SK-N-SH (cell line): ENCODE measurements around the gene SNRNP200. TPM values are rescaled to one million over a fixed set of nuclear protein-coding genes. Genes with fewer than 3 reads are reported as not detected.

ENCODE experiments used
- CTCF ChIA-PET: fragments of 300-600, 350-600 bp; formaldehyde crosslinking; extraction: SDS; loops from one replicate; lab custom pipeline; 2021; lab: Yijun Ruan, JAX
- POLR2A ChIA-PET: fragments of 350-600 bp; sonication (Branson Sonifier 250); formaldehyde crosslinking; extraction: SDS; loops from one replicate; lab custom pipeline; 2020; ENCODE audit warnings: antibody characterized with exemption, inconsistent platforms; lab: Yijun Ruan, JAX
- DNase-seq: peaks from one replicate; pipeline ENCODE4 v3.0.0; 2012
- H2AFZ ChIP-seq: fragments of 200-600 bp; sonication (generic); 2 replicates; pipeline ENCODE4 v1.8.1; 2016; ENCODE audit warnings: antibody characterized with exemption, mild to moderate bottlenecking, low read depth
- H3F3A ChIP-seq: fragments of 200-600 bp; sonication (generic); replicated peaks from 2 replicates; pipeline ENCODE3; 2016; ENCODE audit warnings: antibody characterized with exemption, mild to moderate bottlenecking; ENCODE audit not compliant: insufficient read depth
- H3K27ac ChIP-seq, 2 experiments: fragments of 200-500 bp in 1 of 2; fragments of 200-600 bp in 1 of 2; sonication (Bioruptor generic) in 1 of 2; sonication (generic), shearing (Covaris generic) in 1 of 2; 2 replicates each; pipeline versions ENCODE4 v1.5.1 to v1.6.1; 2014 to 2016; ENCODE audit warnings: low read depth in 2 of 2, inconsistent platforms in 1 of 2, low read length in 1 of 2, mild to moderate bottlenecking in 1 of 2, mixed read lengths in 1 of 2
- H3K27me3 ChIP-seq: fragments of 200-600 bp; sonication (generic), shearing (Covaris generic); 2 replicates; pipeline ENCODE4 v1.6.1; 2016; ENCODE audit warnings: mixed run types; ENCODE audit not compliant: insufficient read depth
- H3K36me3 ChIP-seq, 2 experiments: fragments of 200-500 bp in 1 of 2; fragments of 200-600 bp in 1 of 2; sonication (Bioruptor generic) in 1 of 2; sonication (generic) in 1 of 2; replicated peaks in 1 of 2; 2 replicates each; pipeline versions ENCODE3 to v1.5.1; 2014 to 2016; ENCODE audit warnings: low read length in 1 of 2, mild to moderate bottlenecking in 1 of 2; ENCODE audit not compliant: insufficient read depth in 2 of 2, control insufficient read depth in 1 of 2
- H3K4me1 ChIP-seq, 2 experiments: fragments of 200-500 bp in 1 of 2; fragments of 200-600 bp in 1 of 2; sonication (Bioruptor generic) in 1 of 2; sonication (generic), shearing (Covaris generic) in 1 of 2; 2 replicates each; pipeline versions ENCODE4 v1.5.1 to v1.6.1; 2014 to 2016; ENCODE audit warnings: low read depth in 1 of 2, low read length in 1 of 2, mixed run types in 1 of 2; ENCODE audit not compliant: insufficient read depth in 2 of 2, control insufficient read depth in 1 of 2
- H3K4me2 ChIP-seq: fragments of 200-600 bp; sonication (generic), shearing (Covaris generic); 2 replicates; pipeline ENCODE4 v1.6.1; 2017; ENCODE audit warnings: mixed run types
- H3K4me3 ChIP-seq, 2 experiments: fragments of 200-500 bp in 1 of 2; fragments of 200-600 bp in 1 of 2; sonication (Bioruptor generic) in 1 of 2; sonication (generic), shearing (Covaris generic) in 1 of 2; 2 replicates each; pipeline versions ENCODE4 v1.5.1 to v1.8.1; 2014 to 2016; ENCODE audit warnings: low read depth in 2 of 2, inconsistent platforms in 1 of 2, low read length in 1 of 2, mild to moderate bottlenecking in 1 of 2, mixed read lengths in 1 of 2, moderate library complexity in 1 of 2
- H3K79me2 ChIP-seq: fragments of 200-600 bp; sonication (generic); 2 replicates; pipeline ENCODE4 v1.8.1; 2017; ENCODE audit warnings: mild to moderate bottlenecking; ENCODE audit not compliant: insufficient read depth
- H3K9ac ChIP-seq: fragments of 200-600 bp; sonication (generic); 2 replicates; pipeline ENCODE4 v1.6.1; 2017; ENCODE audit warnings: mixed run types
- H3K9me2 ChIP-seq: fragments of 200-600 bp; sonication (generic); 2 replicates; pipeline ENCODE4 v1.6.1; 2017; ENCODE audit warnings: mixed run types
- H3K9me3 ChIP-seq: fragments of 200-600 bp; sonication (generic); 2 replicates; pipeline ENCODE4 v1.6.1; 2017; ENCODE audit warnings: mixed run types, mild to moderate bottlenecking, moderate library complexity
- H4K20me1 ChIP-seq: fragments of 200-600 bp; sonication (generic); 2 replicates; pipeline ENCODE4 v1.6.1; 2017; ENCODE audit warnings: mild to moderate bottlenecking, mixed run types; ENCODE audit not compliant: insufficient read depth
- EP300 ChIP-seq, 2 experiments: IDR thresholded peaks; 2 replicates each; pipeline versions ENCODE4 v1.4.0 to v1.6.1; 2012; ENCODE audit warnings: borderline replicate concordance in 1 of 2, low read depth in 1 of 2, low read length in 1 of 2
- FOSL2 ChIP-seq: IDR thresholded peaks from 2 replicates; pipeline ENCODE4 v1.4.0; 2012; ENCODE audit warnings: low read depth, mild to moderate bottlenecking, moderate library complexity, borderline replicate concordance
- IRF3 ChIP-seq: fragments of 150-350 bp; IDR thresholded peaks from 2 replicates; pipeline ENCODE4 v1.6.1; 2016; ENCODE audit warnings: mild to moderate bottlenecking, low read depth, low read length
- MAX ChIP-seq: IDR thresholded peaks from 2 replicates; pipeline ENCODE4 v1.4.0; 2012; ENCODE audit warnings: low read depth
- MEF2A ChIP-seq: IDR thresholded peaks from 2 replicates; pipeline ENCODE4 v1.4.0; 2012; ENCODE audit warnings: low read depth, borderline replicate concordance
- MXI1 ChIP-seq: IDR thresholded peaks from 2 replicates; pipeline ENCODE4 v1.6.1; 2012; ENCODE audit warnings: mild to moderate bottlenecking, low read depth, low read length, improper control_type of control experiment
- NRF1 ChIP-seq: IDR thresholded peaks from 2 replicates; pipeline ENCODE4 v1.6.1; 2012; ENCODE audit warnings: low read depth, mild to moderate bottlenecking, low read length
- PBX3 ChIP-seq: IDR thresholded peaks from 2 replicates; pipeline ENCODE4; 2012
- RAD21 ChIP-seq: IDR thresholded peaks from 2 replicates; pipeline ENCODE4 v1.6.1; 2012; ENCODE audit warnings: mild to moderate bottlenecking, low read length
- REST ChIP-seq: IDR thresholded peaks from 2 replicates; pipeline ENCODE4 v1.6.1; 2012; ENCODE audit warnings: mild to moderate bottlenecking, low read depth, low read length, moderate library complexity
- RXRA ChIP-seq: IDR thresholded peaks from 2 replicates; pipeline ENCODE4 v1.4.0; 2012; ENCODE audit warnings: low read depth, mild to moderate bottlenecking, borderline replicate concordance
- SMC3 ChIP-seq: IDR thresholded peaks from 2 replicates; pipeline ENCODE4 v1.6.1; 2012; ENCODE audit warnings: low read depth, low read length, improper control_type of control experiment
- TAF1 ChIP-seq: IDR thresholded peaks from 2 replicates; pipeline ENCODE4 v1.6.1; 2012; ENCODE audit warnings: low read depth, mild to moderate bottlenecking, low read length, moderate library complexity, borderline replicate concordance
- WGBS: methylation state at CpG from one replicate; pipeline ENCODE4 v1.1.6; 2017; ENCODE audit warnings: low lambda C conversion rate; 5-methylcytosine and 5-hydroxymethylcytosine counted together
- polyA plus RNA-seq, 3 experiments: library from polyadenylated mRNA; depleted of rRNA; stranded (reverse); fragments of >200 nt; gene quantifications; 2 replicates each; pipeline ENCODE4 v1.2.3, GENCODE V29; 2012

SNRNP200 gene
- polyA plus RNA-seq, 1 of the 3 experiments (the other 2 are of a cell fraction), result 165 TPM

- no peak overlapping the region for H3K27ac ChIP-seq
- H3K27me3 ChIP-seq, result no peaks in the 10 kb centered on the region
- no peak overlapping the region for H2AFZ ChIP-seq
- no peak overlapping the region for H3K4me3 ChIP-seq
- H4K20me1 ChIP-seq, result peaks cover 6% of the 10 kb centered on the region; the same call in 1 of the 2 replicates
- peaks cover 0 to 11% of the 10 kb centered on the region in 2 experiments; a peak in 1 of 4 replicates for H3K4me1 ChIP-seq
- H3F3A ChIP-seq, result peaks cover 15% of the 10 kb centered on the region
- 86% methylated on average over 4 of the region's 4 CpGs for WGBS
- no peak overlapping the region for H3K9ac ChIP-seq
- no peak for DNase-seq
- H3K79me2 ChIP-seq, result peaks cover 34% of the 10 kb centered on the region
- H3K4me2 ChIP-seq, result no peak overlapping the region
- CTCF ChIA-PET, result interaction anchor here (0.9 to 1.1 kb wide), 2 partner anchors 19 to 62 kb away, joined by 4 to 5 read pairs; no protein-coding TSS in a partner anchor
- H3K36me3 ChIP-seq, result peaks cover 13 to 28% of the 10 kb centered on the region in 2 experiments
- POLR2A ChIA-PET, result no interaction called here
- no peaks in the 10 kb centered on the region for H3K9me3 ChIP-seq
- TF ChIP-seq SMC3 (peak; percentile 21; the same call in 1 of the 2 replicates), RAD21 (peak; percentile 16; the same call in 1 of the 2 replicates), MAX (no peak), MEF2A (no peak)
- no peaks in the 10 kb centered on the region for H3K9me2 ChIP-seq
These were observed 40.1 kb upstream of the SNRNP200 start for GRCh38 chr2:96345438-96345837.

GRCh38 chr2:96344011-96344410 lies 38.7 kb upstream of the SNRNP200 start:
- CTCF ChIA-PET, result no interaction called here
- H3F3A ChIP-seq, result peaks cover 16% of the 10 kb centered on the region

GRCh38 chr2:96342085-96342484 lies 36.7 kb upstream of the SNRNP200 start:
- Histone ChIP-seq H3K4me1 (peaks cover 0 to 13% of the 10 kb centered on the region in 2 experiments; a peak in 2 of 4 replicates), H3F3A (peaks cover 16% of the 10 kb centered on the region), H3K9me2 (no peaks in the 10 kb centered on the region), H3K36me3 (peaks cover 13 to 19% of the 10 kb centered on the region in 2 experiments), H2AFZ (no peak overlapping the region), H3K4me2 (0 out of 2 replicates have a peak overlapping the region, but pooled peaks have one; percentile 2), H3K27ac (peak overlapping the region in 1 of 2 experiments; percentile 69; a peak in 2 of 4 replicates), H3K4me3 (no peak overlapping the region), H4K20me1 (peaks cover 6% of the 10 kb centered on the region; the same call in 1 of the 2 replicates), H3K9ac (no peak overlapping the region), H3K9me3 (no peaks in the 10 kb centered on the region), H3K27me3 (no peaks in the 10 kb centered on the region), H3K79me2 (peaks cover 68% of the 10 kb centered on the region)
- CTCF ChIA-PET, result no interaction called here
- no peak for DNase-seq
- POLR2A ChIA-PET, result no interaction called here
- 59% methylated on average over 6 of the region's 6 CpGs for WGBS
- TF ChIP-seq MAX (peak; percentile 79), REST (no peak), MXI1 (no peak), PBX3 (peak; percentile 52), TAF1 (no peak), EP300 (IDR thresholded peaks at IDR 0.05; ENCODE audit: borderline replicate concordance in 1 of 2, low read depth in 1 of 2, low read length in 1 of 2) (peak in 1 of 2 experiments; percentile 30; a peak in 1 of 4 replicates), NRF1 (no peak)

More at GRCh38 chr2:96344011-96344410, 38.7 kb upstream of the SNRNP200 start:
- no peaks in the 10 kb centered on the region for H3K9me2 ChIP-seq
- H4K20me1 ChIP-seq, result peaks cover 6% of the 10 kb centered on the region; the same call in 1 of the 2 replicates
- H2AFZ ChIP-seq, result no peak overlapping the region
- WGBS, result 95% methylated on average over 5 of the region's 5 CpGs
- no peak overlapping the region for H3K27ac ChIP-seq
- peaks cover 49% of the 10 kb centered on the region for H3K79me2 ChIP-seq
- H3K9me3 ChIP-seq, result no peaks in the 10 kb centered on the region
- H3K27me3 ChIP-seq, result no peaks in the 10 kb centered on the region
- POLR2A ChIA-PET, result no interaction called here
- H3K9ac ChIP-seq, result no peak overlapping the region
- no peak overlapping the region for H3K4me3 ChIP-seq
- no peak for TF ChIP-seq IRF3
- TF ChIP-seq FOSL2, result no peak
- TF ChIP-seq EP300 (IDR thresholded peaks at IDR 0.05; ENCODE audit: borderline replicate concordance in 1 of 2, low read depth in 1 of 2, low read length in 1 of 2), result no peak
- no peak for TF ChIP-seq RXRA
- peaks cover 13 to 21% of the 10 kb centered on the region in 2 experiments for H3K36me3 ChIP-seq
- H3K4me1 ChIP-seq, result peaks cover 0 to 13% of the 10 kb centered on the region in 2 experiments; a peak in 1 of 4 replicates
- no peak overlapping the region for H3K4me2 ChIP-seq
- no peak for DNase-seq
